HCT116 (cell line): ENCODE measurements around the gene MRS2.

Experiments used
- CTCF ChIP-seq, 3 experiments: fragments of 200-600 bp in 1 of 3; sonication (generic) in 1 of 3; IDR thresholded peaks in 2 of 3; conservative IDR thresholded peaks in 1 of 3; 2 replicates each; pipeline ENCODE4 v1.5.1; 2012 to 2017; ENCODE audit warnings: low read depth in 2 of 3, low read length in 2 of 3, antibody characterized with exemption in 1 of 3, borderline replicate concordance in 1 of 3, control low read depth in 1 of 3, mild to moderate bottlenecking in 1 of 3, mixed read lengths in 1 of 3, mixed run types in 1 of 3, moderate library complexity in 1 of 3; ENCODE audit not compliant: insufficient read depth in 1 of 3
- EZH2 ChIP-seq: fragments of 200-600 bp; sonication (generic); IDR thresholded peaks from 2 replicates; pipeline ENCODE4 v1.6.1; 2017; ENCODE audit warnings: antibody characterized with exemption, mixed run types

GRCh38 chr6:24410622-24411021 is 7.9 kb downstream of the MRS2 start:
- TF ChIP-seq CTCF (IDR thresholded peaks at IDR 0.05 in 2 of 3, conservative IDR thresholded peaks at IDR 0.05 in 1 of 3; ENCODE audit: borderline replicate concordance in 1 of 3, insufficient read depth in 1 of 3, low read depth in 2 of 3, low read length in 2 of 3) (no peak), EZH2 (no peak)
